Cerebellar cortex (tissue), 1 donor: ENCODE results near the gene TRIM49C.
"Not testable (repeated sequence)": the region's sequence is repeated elsewhere in the genome, so short reads cannot be mapped to it uniquely, and the experiment has no call there.

Experiments used
- DNase-seq: peaks from one replicate; pipeline ENCODE4 v3.0.0-alpha.2; 2015; ENCODE audit warnings: low spot score

The TRIM49C gene

GRCh38 chr11:90030806-90031205 lies at the start of gene TRIM49C:
Gene TRIM49C (plus strand): TSS chr11:90031106. CDS start chr11:90035212, 4,106 bp downstream.
- not testable (repeated sequence) for DNase-seq

- not testable (repeated sequence) for DNase-seq
These were observed 6.7 kb upstream of the TRIM49C start for GRCh38 chr11:90024184-90024583.

- DNase-seq: not testable (repeated sequence)
These were observed 20.8 kb downstream of the TRIM49C start for GRCh38 chr11:90051591-90052209.

- not testable (repeated sequence) for DNase-seq
These were observed 21.4 kb downstream of the TRIM49C start for GRCh38 chr11:90052311-90052710.

GRCh38 chr11:90053545-90053944 lies 22.6 kb downstream of the TRIM49C start:
- not testable (repeated sequence) for DNase-seq

- DNase-seq: not testable (repeated sequence)
These were observed 54.7 kb downstream of the TRIM49C start, which contains the start of gene UBTFL1 for GRCh38 chr11:90085650-90086049. Gene UBTFL1 (plus strand): TSS chr11:90085950. CDS start chr11:90085950, 0 bp downstream.

GRCh38 chr11:90088731-90089130 lies 57.8 kb downstream of the TRIM49C start:
- not testable (repeated sequence) for DNase-seq
